Neural progenitor cell (in vitro differentiated cells): ENCODE measurements around the gene GABRG3.

Experiments used
- CTCF ChIP-seq: fragments of 200-600 bp; sonication (generic); IDR thresholded peaks from 2 replicates; pipeline ENCODE4 v1.5.1; 2017; ENCODE audit warnings: antibody characterized with exemption, mild to moderate bottlenecking
- EZH2 ChIP-seq: fragments of 200-600 bp; sonication (generic); IDR thresholded peaks from 2 replicates; pipeline ENCODE4 v1.6.1; 2017; ENCODE audit warnings: antibody characterized with exemption, mild to moderate bottlenecking, moderate library complexity
- EZH2phosphoT487 ChIP-seq: fragments of 200-600 bp; sonication (generic); IDR thresholded peaks from 2 replicates; pipeline ENCODE4 v1.6.1; 2017; ENCODE audit warnings: antibody characterized with exemption

DNA sequence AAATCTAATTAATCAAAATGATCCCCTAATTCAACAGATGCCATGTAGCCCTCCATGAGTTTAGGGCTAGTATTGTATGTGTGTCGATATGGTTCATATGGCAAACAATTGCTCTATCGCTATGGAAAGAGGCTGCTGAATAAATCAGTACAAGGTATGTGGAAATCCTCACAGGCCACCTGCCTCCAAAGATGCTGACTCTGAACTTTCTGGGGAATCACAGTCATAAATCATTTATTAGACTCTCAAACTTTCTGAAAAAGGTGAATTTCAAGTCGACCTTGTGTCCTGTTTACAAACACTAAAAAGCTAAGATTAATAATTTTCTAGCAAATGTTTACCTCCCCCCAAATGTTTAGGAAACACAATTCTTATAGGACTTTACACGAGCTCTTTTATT, 462.6 kb downstream of the GABRG3 start:
- TF ChIP-seq CTCF: no peak
- TF ChIP-seq EZH2: no peak
- no peak for TF ChIP-seq EZH2phosphoT487
